HL-60 (cell line): ENCODE measurements around the gene CNTN1.

Experiments
- DNase-seq, 2 experiments: peaks; one replicate each; pipeline ENCODE4 v3.0.0-alpha.2; 2010 to 2020; ENCODE audit warnings: low read depth in 1 of 2, low spot score in 1 of 2
- H3K27ac ChIP-seq: fragments of 250-450 bp; sonication (Bioruptor Pico); replicated peaks from 2 replicates; pipeline ENCODE4 v1.5.1; 2020; ENCODE audit warnings: mild to moderate bottlenecking, moderate library complexity
- H3K27me3 ChIP-seq: fragments of 250-450 bp; sonication (Bioruptor Pico); 2 replicates; pipeline ENCODE4 v1.5.1; 2021; ENCODE audit warnings: mild to moderate bottlenecking, moderate library complexity; ENCODE audit not compliant: insufficient read depth, poor library complexity, severe bottlenecking
- H3K4me3 ChIP-seq: replicated peaks from 2 replicates; pipeline ENCODE4 v1.5.1; 2011; ENCODE audit warnings: mild to moderate bottlenecking, control low read depth, low read length; ENCODE audit not compliant: insufficient read depth
- CTCF ChIP-seq: IDR thresholded peaks from one replicate; pipeline ENCODE4 v1.5.1; 2011; ENCODE audit warnings: low read length, control low read depth, inconsistent platforms; ENCODE audit not compliant: insufficient read depth
- GABPA ChIP-seq: IDR thresholded peaks from 2 replicates; pipeline ENCODE4 v1.6.1; 2012; ENCODE audit warnings: low read depth
- POLR2AphosphoS5 ChIP-seq: IDR thresholded peaks from 2 replicates; pipeline ENCODE4 v1.6.1; 2012; ENCODE audit warnings: low read depth
- REST ChIP-seq: IDR thresholded peaks from 2 replicates; pipeline ENCODE4 v1.6.1; 2012; ENCODE audit warnings: low read depth; ENCODE audit not compliant: insufficient replicate concordance
- SPI1 ChIP-seq: IDR thresholded peaks from 2 replicates; pipeline ENCODE4 v1.6.1; 2012; ENCODE audit warnings: low read depth, mild to moderate bottlenecking, borderline replicate concordance

CNTN1 gene

GRCh38 chr12:40874868-40875267 lies 182.6 kb downstream of the CNTN1 start:
- no peak for DNase-seq
- no peak overlapping the region for H3K27ac ChIP-seq
- no peaks in the 10 kb centered on the region for H3K27me3 ChIP-seq
- TF ChIP-seq CTCF = no peak
- no peak for TF ChIP-seq GABPA
- no peak for TF ChIP-seq POLR2AphosphoS5
- no peak for TF ChIP-seq REST
- no peak for TF ChIP-seq SPI1
- H3K4me3 ChIP-seq = no peak overlapping the region

DNA sequence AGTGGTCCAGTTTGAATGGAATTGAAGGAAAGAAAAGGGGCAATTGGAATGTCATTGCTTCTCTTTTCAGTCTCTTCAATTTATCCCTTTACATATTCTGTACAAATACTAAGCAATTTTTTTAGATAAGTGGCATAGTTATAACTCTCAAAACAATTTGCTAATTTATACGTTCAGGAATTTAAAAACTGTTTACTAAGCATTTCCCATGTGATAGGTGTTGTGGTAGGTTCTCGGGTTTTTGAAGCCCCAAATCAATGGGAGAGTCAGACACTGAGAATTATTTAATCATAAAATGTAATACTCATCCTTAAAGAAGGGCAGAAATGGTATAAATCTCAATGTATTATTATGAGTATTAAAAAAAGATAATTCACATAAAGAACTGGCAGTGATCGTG lies 197.1 kb downstream of the CNTN1 start:
- DNase-seq = no peak
- Histone ChIP-seq H3K27ac (no peak overlapping the region), H3K27me3 (no peaks in the 10 kb centered on the region), H3K4me3 (no peak overlapping the region)
- TF ChIP-seq POLR2AphosphoS5 (no peak), SPI1 (no peak), REST (no peak), GABPA (no peak), CTCF (no peak)

GRCh38 chr12:40892528-40892927 lies 200.3 kb downstream of the CNTN1 start:
- no peak overlapping the region for H3K4me3 ChIP-seq
- DNase-seq = no peak
- no peak overlapping the region for H3K27ac ChIP-seq
- no peaks in the 10 kb centered on the region for H3K27me3 ChIP-seq
- no peak for TF ChIP-seq SPI1
- no peak for TF ChIP-seq CTCF
- TF ChIP-seq GABPA = no peak
- no peak for TF ChIP-seq POLR2AphosphoS5
- TF ChIP-seq REST = no peak
